T-helper 1 cell treated with Interleukin-12 subunit alpha and Interleukin-12 subunit beta and Interleukin-4 antibody, amounts not matched to agents 30 ng/mL and 1 ng/mL, for 36 hours (primary cell): ENCODE results near the gene AGPS. TPM values are rescaled to one million over a fixed set of nuclear protein-coding genes. Genes with fewer than 3 reads are reported as not detected.

Experiments used
- intact Hi-C: fragments of 100-400 bp; cut with micrococcal nuclease; formaldehyde crosslinking; loops from one replicate; pipeline ENCODE4 v1.15.1; 2024
- total RNA-seq: library from RNA; stranded (reverse); gene quantifications from 2 replicates; pipeline ENCODE4 v1.2.3, GENCODE V29; 2022

AGPS gene
- total RNA-seq, 1 donor from 2014 or later: 60.0 TPM

DNA sequence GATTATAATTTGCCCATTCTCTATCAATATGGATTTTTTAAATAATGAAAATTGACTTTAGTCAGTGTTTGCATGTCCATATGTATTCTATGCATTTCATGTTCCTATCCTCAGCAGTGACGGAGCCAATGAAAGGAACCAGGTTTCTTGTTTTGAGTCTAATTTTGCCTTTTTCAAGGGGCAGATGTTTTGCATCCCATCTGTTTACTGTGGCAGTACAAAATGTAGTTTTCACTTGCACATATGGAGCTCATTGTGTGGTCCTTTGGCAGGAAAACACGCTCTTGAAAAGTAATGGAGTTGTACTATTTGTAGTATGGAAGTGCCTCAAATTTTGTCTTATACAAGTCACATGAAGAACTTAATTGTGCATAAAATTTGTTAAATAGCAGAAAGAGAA is 127.8 kb downstream of the AGPS start:
- intact Hi-C loops: no loop called here

GRCh38 chr2:177523781-177524180 is 131.2 kb downstream of the AGPS start:
- intact Hi-C loops: no loop called here

DNA sequence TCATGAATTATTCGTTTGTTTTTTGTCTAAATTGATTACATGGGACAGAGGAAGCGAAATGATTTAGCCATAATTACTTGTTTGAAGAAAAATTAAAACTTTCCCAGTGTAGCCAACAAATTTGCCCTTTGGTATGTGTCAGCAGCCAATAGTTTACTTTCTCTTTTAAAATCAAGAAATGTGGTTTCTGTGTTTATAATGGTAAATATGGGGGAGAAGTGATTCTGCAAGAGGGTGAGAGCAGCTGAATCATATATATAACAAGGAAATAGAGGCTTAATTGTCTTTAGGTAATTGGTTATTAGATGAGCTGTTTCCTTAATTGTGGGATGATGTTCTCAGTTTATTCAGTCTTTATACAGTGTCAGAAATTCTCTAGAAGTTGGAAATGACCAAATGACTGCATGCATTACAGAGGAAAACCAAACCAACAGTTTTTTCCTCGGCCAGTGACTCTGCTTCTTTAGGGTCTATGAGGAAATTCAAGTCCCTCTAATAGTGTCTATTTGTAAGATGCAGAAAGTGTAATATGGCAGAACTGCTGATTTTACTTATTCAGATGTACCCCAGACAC is 132.9 kb downstream of the AGPS start:
- intact Hi-C loops: no loop called here

- intact Hi-C loops: no loop called here
Observed at GRCh38 chr2:177528351-177528933, 135.9 kb downstream of the AGPS start.

DNA sequence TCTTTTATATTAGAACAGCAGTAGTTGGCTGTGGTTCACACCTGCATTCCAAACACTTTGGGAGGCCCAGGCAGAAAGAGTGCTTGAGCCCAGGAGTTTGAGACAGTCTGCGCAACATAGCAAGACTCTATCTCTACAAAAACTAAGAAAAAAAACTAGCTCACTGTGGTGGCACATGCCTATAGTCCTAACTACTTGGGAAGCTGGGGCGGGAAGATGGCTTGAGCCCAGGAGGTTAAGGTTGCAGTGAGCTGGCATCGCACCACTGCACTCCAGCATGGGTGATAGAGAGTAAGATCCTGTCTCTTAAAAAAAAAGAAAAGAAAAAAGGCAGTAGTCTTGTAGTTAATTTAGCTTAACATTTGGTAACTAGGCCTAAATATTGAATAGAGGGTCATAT is 136.6 kb downstream of the AGPS start:
- intact Hi-C loops: no loop called here

DNA sequence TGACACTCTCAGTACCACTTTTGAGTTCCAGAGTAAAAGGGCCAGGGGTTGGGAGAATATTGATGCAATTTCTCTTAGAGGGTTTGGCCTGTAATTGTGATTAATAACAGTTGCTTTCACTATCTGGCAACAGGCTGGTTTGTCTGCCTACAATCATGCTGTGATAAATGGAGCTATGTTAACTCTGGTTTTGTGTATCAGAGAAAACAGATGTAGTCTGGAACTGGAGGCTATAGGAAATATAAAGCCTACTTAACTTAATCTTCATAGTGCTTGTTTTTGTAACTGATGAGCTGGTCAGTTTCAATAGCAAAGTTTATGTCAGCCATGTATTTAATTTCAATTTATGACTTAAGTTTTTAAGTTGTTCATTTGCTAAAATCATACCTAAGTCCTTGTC is 138.0 kb downstream of the AGPS start:
- intact Hi-C loops: loop anchor here (1.0 kb wide), 1 partner anchor 18 kb away; no protein-coding TSS in a partner anchor

- intact Hi-C loops: no loop called here
Observed at GRCh38 chr2:177531706-177532105, 139.1 kb downstream of the AGPS start.

DNA sequence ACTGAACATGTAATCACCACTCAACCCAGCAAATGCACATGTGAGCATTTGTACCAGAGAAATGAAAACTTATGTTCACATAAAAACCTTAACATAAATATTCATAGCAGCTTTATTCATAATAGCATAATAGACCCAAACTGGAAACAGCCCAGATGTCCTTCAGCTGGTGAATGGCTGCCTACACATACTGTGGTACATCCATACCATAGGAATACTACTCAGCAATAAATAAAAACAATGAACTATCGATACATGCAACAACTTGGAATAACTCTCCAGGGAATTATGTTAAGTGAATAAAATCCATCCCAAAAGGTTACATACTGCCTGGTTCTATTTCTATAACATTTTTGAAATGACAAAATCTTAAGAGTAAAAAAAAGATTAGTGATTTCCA is 140.0 kb downstream of the AGPS start:
- intact Hi-C loops: no loop called here

DNA sequence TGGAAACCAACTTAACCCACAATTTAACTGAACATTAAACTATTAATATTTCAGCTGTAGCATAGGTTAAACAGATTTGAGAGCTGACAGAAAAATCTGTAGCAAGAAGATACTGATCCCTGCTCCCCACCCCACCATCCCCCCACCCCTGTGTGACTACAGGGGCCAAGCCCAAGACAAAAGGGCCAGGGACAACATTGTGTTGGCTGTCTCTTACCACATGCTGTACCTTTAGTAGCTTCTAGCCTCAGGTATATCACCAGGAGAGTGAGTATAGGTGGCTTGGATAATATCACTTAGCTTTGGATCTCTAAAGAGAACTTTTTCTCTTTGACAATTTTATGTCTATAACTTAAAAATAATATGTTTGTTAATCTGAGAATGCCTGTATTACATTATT is 140.7 kb downstream of the AGPS start:
- intact Hi-C loops: no loop called here

- intact Hi-C loops: no loop called here
Observed at GRCh38 chr2:177535000-177535399, 142.4 kb downstream of the AGPS start.

- intact Hi-C loops: no loop called here
Observed at GRCh38 chr2:177535958-177536504, 143.5 kb downstream of the AGPS start.

DNA sequence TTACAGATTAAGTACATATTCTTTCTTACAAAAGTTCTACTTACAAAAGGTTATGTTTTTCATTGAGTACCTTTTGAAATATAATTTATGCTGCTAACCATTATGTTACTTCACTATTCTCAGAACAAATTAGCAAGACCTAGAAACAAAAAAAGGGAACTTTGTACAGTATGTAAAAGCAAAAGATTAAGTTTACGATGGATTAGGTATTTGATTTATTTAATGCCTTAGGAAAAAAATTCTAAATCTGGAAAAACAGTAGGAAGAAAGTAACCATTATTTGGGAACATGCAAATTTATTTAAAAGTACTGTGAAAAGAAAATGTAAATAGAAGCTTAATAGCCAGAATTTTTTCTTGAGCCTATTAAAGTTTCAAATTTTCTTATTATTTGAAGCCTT is 144.6 kb downstream of the AGPS start:
- intact Hi-C loops: no loop called here

DNA sequence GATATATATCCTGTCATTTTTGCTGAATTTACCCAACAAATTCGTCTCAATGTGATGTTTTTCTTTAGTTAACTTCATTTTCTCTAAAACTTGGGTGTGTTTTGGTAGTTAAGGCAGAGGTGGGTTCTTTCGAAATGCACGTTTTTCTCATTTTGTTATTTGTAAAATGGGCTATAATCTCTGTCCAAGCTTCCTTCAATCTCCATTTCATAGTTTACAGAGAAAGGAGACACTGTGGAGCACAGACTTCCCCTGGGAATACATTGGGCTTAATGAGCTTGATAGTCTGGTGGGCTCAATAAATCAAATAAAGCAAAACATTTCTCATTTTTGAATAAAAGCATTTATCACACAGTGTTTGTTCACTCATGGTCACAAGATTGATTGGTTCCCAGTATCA is 145.1 kb downstream of the AGPS start:
- intact Hi-C loops: no loop called here

GRCh38 chr2:177538323-177538722 is 145.8 kb downstream of the AGPS start:
- intact Hi-C loops: no loop called here

GRCh38 chr2:177540283-177540682 is 147.7 kb downstream of the AGPS start:
- intact Hi-C loops: no loop called here

GRCh38 chr2:177541258-177541991 is 148.9 kb downstream of the AGPS start:
- intact Hi-C loops: no loop called here

GRCh38 chr2:177542396-177542795 is 149.8 kb downstream of the AGPS start:
- intact Hi-C loops: no loop called here

DNA sequence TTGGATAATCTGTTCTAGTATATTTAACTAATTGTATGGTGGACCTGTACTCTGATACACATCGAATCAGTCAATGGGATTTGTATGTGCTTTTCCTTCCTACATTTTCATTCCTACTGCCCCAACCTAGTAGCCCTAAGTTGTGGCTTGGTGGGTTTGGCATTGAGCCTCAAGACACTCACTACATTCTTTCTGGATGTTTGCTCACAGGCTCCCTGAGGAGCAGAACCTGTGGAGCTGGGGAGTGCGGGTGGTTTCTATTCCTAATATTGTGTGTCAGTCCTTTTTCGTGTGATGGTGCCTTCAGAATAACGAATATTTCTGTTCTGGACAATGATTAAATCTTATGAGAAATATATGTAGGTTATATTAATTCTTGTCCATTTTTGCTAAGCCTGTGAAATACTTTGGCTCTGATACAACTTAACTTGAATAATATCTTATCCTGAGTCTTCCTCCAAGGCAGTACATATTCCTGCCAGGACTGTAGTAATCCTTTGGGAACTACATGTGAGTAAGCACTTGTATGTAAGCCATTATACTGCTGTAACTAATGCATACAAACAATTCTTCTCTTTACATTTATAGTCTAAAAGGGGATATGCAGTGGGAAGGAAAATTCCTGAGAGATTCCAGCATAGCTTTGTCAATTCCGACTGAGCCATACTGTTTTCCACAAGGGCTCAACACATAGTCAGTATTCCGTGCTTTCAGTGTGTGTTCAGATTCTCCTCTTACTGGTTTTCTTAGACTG is 150.6 kb downstream of the AGPS start:
- intact Hi-C loops: no loop called here

DNA sequence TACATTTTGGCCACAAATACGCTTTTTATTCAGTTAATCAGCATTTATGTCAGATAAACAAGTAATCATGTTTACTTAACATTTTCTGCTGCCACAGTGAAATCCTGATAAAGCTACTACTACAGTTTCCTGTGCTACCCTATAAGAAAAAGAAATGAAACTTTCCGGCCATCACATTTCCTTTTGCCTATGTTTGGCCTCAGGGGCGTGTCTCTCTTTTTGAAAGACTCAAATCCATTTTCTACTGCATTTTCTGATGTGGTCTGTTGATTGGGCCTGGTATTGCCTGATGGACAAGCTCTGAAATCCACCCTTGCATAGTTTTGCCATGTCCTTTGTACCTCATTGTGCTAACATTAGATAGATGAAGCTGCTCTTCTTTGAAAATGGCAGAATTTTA is 152.6 kb downstream of the AGPS start:
- intact Hi-C loops: no loop called here

DNA sequence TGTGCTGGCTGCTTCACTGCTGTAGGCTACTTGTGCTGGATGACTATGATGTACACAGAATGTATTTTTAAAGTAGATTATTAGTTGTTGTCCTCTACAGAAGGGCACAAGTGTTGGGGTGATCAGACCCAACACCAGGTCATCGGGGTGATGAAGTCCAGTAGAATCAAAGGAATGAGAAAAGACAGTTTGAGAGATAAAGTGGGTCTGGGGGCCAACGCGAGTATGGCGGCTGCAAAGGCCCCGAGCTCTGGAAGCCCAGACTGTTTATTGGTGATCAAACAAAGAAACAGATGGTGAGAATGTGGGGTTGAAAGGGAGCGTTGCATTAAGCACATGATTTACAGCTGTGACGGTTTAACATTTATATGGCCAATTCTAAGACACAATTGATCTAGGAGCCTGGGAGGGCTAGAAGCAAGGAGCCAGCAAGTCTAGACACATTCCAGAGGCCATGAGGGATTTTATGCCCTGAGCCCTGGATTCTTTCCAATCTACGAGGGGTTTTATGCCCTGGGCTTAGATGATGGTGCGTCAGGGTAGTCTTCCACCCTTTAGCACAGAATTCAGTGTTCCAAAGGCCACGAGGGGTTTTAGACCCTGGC is 153.5 kb downstream of the AGPS start:
- intact Hi-C loops: no loop called here

DNA sequence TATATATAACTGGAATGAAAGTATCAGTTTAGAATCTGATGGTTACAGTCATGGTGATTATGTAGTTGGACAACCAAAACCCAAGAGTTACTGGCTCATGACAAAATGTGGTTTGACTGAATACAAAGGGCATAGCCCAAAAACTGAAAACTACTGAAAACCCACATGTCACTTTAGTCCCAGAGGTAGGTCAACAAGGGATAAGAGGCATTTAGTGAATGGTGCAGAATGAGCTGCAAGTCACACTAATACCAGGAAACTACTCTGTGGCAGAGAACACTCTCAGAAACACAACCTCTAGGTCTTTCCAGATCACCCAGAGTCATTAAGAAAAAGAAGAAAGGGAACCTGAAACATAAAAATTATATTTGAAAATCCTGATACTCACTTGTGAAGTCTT is 154.5 kb downstream of the AGPS start:
- intact Hi-C loops: no loop called here
